H1 (cell line): ENCODE results near the gene SLC27A5. TPM values are rescaled to one million over a fixed set of nuclear protein-coding genes. Genes with fewer than 3 reads are reported as not detected.
A peak's percentile ranks its signal among the peaks of the same experiment; 100 is the strongest.

ENCODE experiments used
- CTCF ChIA-PET: fragments of 300-600 bp; sonication (Branson Sonifier 250); formaldehyde crosslinking; loops from one replicate; lab custom pipeline; 2021; ENCODE audit not compliant: partially characterized antibody; lab: Charles Lee
- POLR2A ChIA-PET: fragments of 300-600 bp; sonication (Branson Sonifier 250); formaldehyde crosslinking; loops from one replicate; lab custom pipeline; 2021; ENCODE audit warnings: inconsistent platforms; ENCODE audit not compliant: partially characterized antibody; lab: Charles Lee
- DNase-seq, 2 experiments: peaks; one replicate each; pipeline versions ENCODE4 v3.0.0 to v3.0.0-alpha.2; 2010 to 2022; ENCODE audit warnings: low spot score in 2 of 2, low read depth in 1 of 2, mixed read lengths in 1 of 2
- FAIRE-seq: peaks from 2 replicates; lab custom pipeline; 2011; peaks lifted over from hg19 to GRCh38; lab: Jason Lieb, UNC
- H2AFZ ChIP-seq: 2 replicates; pipeline ENCODE4 v1.8.1; 2012; ENCODE audit warnings: low read length, inconsistent platforms
- H2AK5ac ChIP-seq: 2 replicates; pipeline ENCODE4 v1.6.1; 2013; ENCODE audit warnings: low read depth, low read length
- H2BK120ac ChIP-seq: replicated peaks from 2 replicates; pipeline ENCODE3; 2013; ENCODE audit warnings: low read depth, low read length, inconsistent platforms
- H2BK12ac ChIP-seq: 2 replicates; pipeline ENCODE4 v1.6.1; 2013; ENCODE audit warnings: low read depth, low read length
- H2BK15ac ChIP-seq: 2 replicates; pipeline ENCODE4 v1.6.1; 2013; ENCODE audit warnings: low read length
- H2BK20ac ChIP-seq: 2 replicates; pipeline ENCODE4 v1.6.1; 2013; ENCODE audit warnings: low read length
- H2BK5ac ChIP-seq: 2 replicates; pipeline ENCODE4 v1.6.1; 2013; ENCODE audit warnings: low read depth, low read length
- H3K14ac ChIP-seq: 2 replicates; pipeline ENCODE4 v1.6.1; 2013; ENCODE audit warnings: inconsistent platforms; ENCODE audit not compliant: insufficient read length
- H3K18ac ChIP-seq: 2 replicates; pipeline ENCODE4 v1.6.1; 2013; ENCODE audit warnings: low read length; ENCODE audit errors: extremely low read depth
- H3K23ac ChIP-seq: 2 replicates; pipeline ENCODE4 v1.6.1; 2013; ENCODE audit warnings: inconsistent platforms; ENCODE audit not compliant: insufficient read length
- H3K23me2 ChIP-seq: 2 replicates; pipeline ENCODE4 v1.6.1; 2013; ENCODE audit warnings: low read depth, low read length
- H3K27ac ChIP-seq: 2 replicates; pipeline ENCODE4 v1.6.1; 2011; ENCODE audit warnings: low read depth, low read length, inconsistent platforms
- H3K27me3 ChIP-seq, 4 experiments: replicated peaks in 1 of 4; 1 replicate in 1 of 4; 2 replicates in 3 of 4; pipeline versions ENCODE4 v1.6.1 to v1.8.1; 2011 to 2013; ENCODE audit warnings: low read length in 3 of 4, mild to moderate bottlenecking in 3 of 4, inconsistent platforms in 2 of 4, mixed read lengths in 2 of 4, moderate library complexity in 1 of 4; ENCODE audit not compliant: control insufficient read depth in 3 of 4, insufficient read depth in 3 of 4; ENCODE audit errors: extremely low read depth in 1 of 4
- H3K36me3 ChIP-seq, 4 experiments: 2 replicates each; pipeline versions ENCODE4 v1.6.1 to v1.8.1; 2011 to 2013; ENCODE audit warnings: mild to moderate bottlenecking in 4 of 4, low read length in 3 of 4, moderate library complexity in 2 of 4, control low read depth in 1 of 4, inconsistent platforms in 1 of 4; ENCODE audit not compliant: insufficient read depth in 4 of 4, control insufficient read depth in 2 of 4
- H3K4ac ChIP-seq: replicated peaks from 2 replicates; pipeline ENCODE3; 2013; ENCODE audit warnings: low read length, low read depth, mixed read lengths, inconsistent platforms; ENCODE audit not compliant: insufficient read length
- H3K4me1 ChIP-seq, 4 experiments: replicated peaks in 1 of 4; 1 replicate in 1 of 4; 2 replicates in 3 of 4; pipeline versions ENCODE4 v1.6.1 to v1.8.1; 2011 to 2013; ENCODE audit warnings: low read length in 3 of 4, inconsistent platforms in 2 of 4, mixed read lengths in 1 of 4; ENCODE audit not compliant: insufficient read depth in 4 of 4, control insufficient read depth in 3 of 4
- H3K4me2 ChIP-seq, 2 experiments: 2 replicates each; pipeline versions ENCODE4 v1.6.1 to v1.8.1; 2011 to 2013; ENCODE audit warnings: low read depth in 2 of 2, low read length in 2 of 2, control low read depth in 1 of 2, inconsistent platforms in 1 of 2, mild to moderate bottlenecking in 1 of 2; ENCODE audit not compliant: insufficient read depth in 1 of 2
- H3K4me3 ChIP-seq, 4 experiments: fragments of 200-600, 300-600 bp in 1 of 4; sonication (generic), shearing (Covaris generic), sonication (Bioruptor Twin) in 1 of 4; 2 replicates each; pipeline versions ENCODE4 v1.5.1 to v1.8.1; 2011 to 2016; ENCODE audit warnings: low read length in 4 of 4, low read depth in 3 of 4, control low read depth in 2 of 4, inconsistent platforms in 2 of 4, mild to moderate bottlenecking in 2 of 4, mixed read lengths in 1 of 4, moderate library complexity in 1 of 4; ENCODE audit not compliant: insufficient read depth in 2 of 4; ENCODE audit errors: extremely low read depth in 1 of 4
- H3K56ac ChIP-seq: replicated peaks from 2 replicates; pipeline ENCODE3; 2013; ENCODE audit warnings: low read depth, mild to moderate bottlenecking, mixed read lengths, low read length, inconsistent platforms; ENCODE audit not compliant: insufficient read length
- H3K79me1 ChIP-seq: 2 replicates; pipeline ENCODE4 v1.6.1; 2013; ENCODE audit warnings: low read depth, low read length, control low read depth
- H3K79me2 ChIP-seq, 2 experiments: 2 replicates each; pipeline versions ENCODE4 v1.6.1 to v1.8.1; 2012 to 2013; ENCODE audit warnings: low read length in 2 of 2, mild to moderate bottlenecking in 2 of 2, inconsistent platforms in 1 of 2; ENCODE audit not compliant: insufficient read depth in 2 of 2, control insufficient read depth in 1 of 2
- H3K9ac ChIP-seq, 4 experiments: replicated peaks in 1 of 4; 1 replicate in 1 of 4; 2 replicates in 3 of 4; pipeline versions ENCODE4 v1.6.1 to v1.8.1; 2011 to 2013; ENCODE audit warnings: low read depth in 3 of 4, low read length in 3 of 4, control low read depth in 2 of 4, mild to moderate bottlenecking in 2 of 4, moderate library complexity in 2 of 4, inconsistent platforms in 1 of 4; ENCODE audit errors: extremely low read depth in 1 of 4
- H3K9me3 ChIP-seq, 2 experiments: 2 replicates each; pipeline versions ENCODE4 v1.6.1 to v1.8.1; 2012 to 2013; ENCODE audit warnings: mild to moderate bottlenecking in 2 of 2, moderate library complexity in 2 of 2, control low read depth in 1 of 2, inconsistent platforms in 1 of 2, low read depth in 1 of 2, low read length in 1 of 2, mixed read lengths in 1 of 2; ENCODE audit not compliant: insufficient read depth in 2 of 2
- H4K20me1 ChIP-seq, 2 experiments: replicated peaks in 1 of 2; 2 replicates each; pipeline versions ENCODE3 to v1.8.1; 2011 to 2013; ENCODE audit warnings: inconsistent platforms in 2 of 2, low read length in 2 of 2, mild to moderate bottlenecking in 1 of 2; ENCODE audit not compliant: insufficient read depth in 2 of 2, control insufficient read depth in 1 of 2
- H4K5ac ChIP-seq: 2 replicates; pipeline ENCODE4 v1.6.1; 2013; ENCODE audit warnings: low read length, low read depth, mixed read lengths, inconsistent platforms; ENCODE audit not compliant: insufficient read length
- H4K8ac ChIP-seq: 2 replicates; pipeline ENCODE4 v1.8.0; 2013; ENCODE audit warnings: mild to moderate bottlenecking, moderate library complexity, low read length, inconsistent platforms; ENCODE audit not compliant: insufficient read depth; ENCODE audit errors: extremely low read depth
- H4K91ac ChIP-seq: replicated peaks from 2 replicates; pipeline ENCODE3; 2013; ENCODE audit warnings: low read length, mixed read lengths, inconsistent platforms; ENCODE audit not compliant: insufficient read length
- POLR2A ChIP-seq, 2 experiments: IDR thresholded peaks; 1 replicate in 1 of 2; 2 replicates in 1 of 2; pipeline ENCODE4 v1.6.1; 2011; ENCODE audit warnings: low read depth in 2 of 2, low read length in 2 of 2, mild to moderate bottlenecking in 2 of 2; ENCODE audit errors: control extremely low read depth in 1 of 2
- SAP30 ChIP-seq: fragments of 300-600 bp; sonication (generic); IDR thresholded peaks from 2 replicates; pipeline ENCODE4 v1.7.1; 2012; ENCODE audit warnings: low read length, moderate library complexity, mild to moderate bottlenecking, inconsistent platforms; ENCODE audit not compliant: insufficient read depth, insufficient replicate concordance
- WGBS, 2 experiments: shearing (Covaris generic) in 1 of 2; methylation state at CpG; one replicate each; pipeline versions ENCODE4 v1.1.6 to v1.1.7; 2013 to 2015; ENCODE audit warnings: low lambda C conversion rate in 2 of 2, mixed read lengths in 2 of 2, inconsistent platforms in 1 of 2, low coverage in 1 of 2, missing lambda C conversion rate in 1 of 2; ENCODE audit not compliant: insufficient replicate concordance in 2 of 2, insufficient coverage in 1 of 2, insufficient read length in 1 of 2; ENCODE audit errors: extremely low coverage in 1 of 2, missing lambda C conversion rate in 1 of 2; 5-methylcytosine and 5-hydroxymethylcytosine counted together
- polyA plus RNA-seq, 7 experiments: library from polyadenylated mRNA; depleted of rRNA in 3 of 7; stranded (reverse) in 5 of 7; unstranded in 2 of 7; fragments of >200 nt in 5 of 7; fragments of 200-250 nt in 2 of 7; gene quantifications; 1 replicate in 5 of 7; 2 replicates in 1 of 7; 4 replicates in 1 of 7; pipeline versions ENCODE4 v1.2.1 to v1.2.3, GENCODE V29; 2011 to 2013; ENCODE audit warnings: missing spikeins in 2 of 7, mixed read lengths in 2 of 7
- total RNA-seq: library from RNA; stranded (reverse); fragmentation: NEBNext Ultra II Directional; extraction: Animal tissue kit (Norgen Biotek cat#: 25700); gene quantifications from 2 replicates; pipeline ENCODE4 v1.2.1, GENCODE V29; 2021

SLC27A5 gene
- total and polyA plus RNA-seq, 2 of the 8 experiments (the other 6 are each of a cell fraction or from before 2014, with no cell fraction given): 25.1 to 80.5 TPM

DNA sequence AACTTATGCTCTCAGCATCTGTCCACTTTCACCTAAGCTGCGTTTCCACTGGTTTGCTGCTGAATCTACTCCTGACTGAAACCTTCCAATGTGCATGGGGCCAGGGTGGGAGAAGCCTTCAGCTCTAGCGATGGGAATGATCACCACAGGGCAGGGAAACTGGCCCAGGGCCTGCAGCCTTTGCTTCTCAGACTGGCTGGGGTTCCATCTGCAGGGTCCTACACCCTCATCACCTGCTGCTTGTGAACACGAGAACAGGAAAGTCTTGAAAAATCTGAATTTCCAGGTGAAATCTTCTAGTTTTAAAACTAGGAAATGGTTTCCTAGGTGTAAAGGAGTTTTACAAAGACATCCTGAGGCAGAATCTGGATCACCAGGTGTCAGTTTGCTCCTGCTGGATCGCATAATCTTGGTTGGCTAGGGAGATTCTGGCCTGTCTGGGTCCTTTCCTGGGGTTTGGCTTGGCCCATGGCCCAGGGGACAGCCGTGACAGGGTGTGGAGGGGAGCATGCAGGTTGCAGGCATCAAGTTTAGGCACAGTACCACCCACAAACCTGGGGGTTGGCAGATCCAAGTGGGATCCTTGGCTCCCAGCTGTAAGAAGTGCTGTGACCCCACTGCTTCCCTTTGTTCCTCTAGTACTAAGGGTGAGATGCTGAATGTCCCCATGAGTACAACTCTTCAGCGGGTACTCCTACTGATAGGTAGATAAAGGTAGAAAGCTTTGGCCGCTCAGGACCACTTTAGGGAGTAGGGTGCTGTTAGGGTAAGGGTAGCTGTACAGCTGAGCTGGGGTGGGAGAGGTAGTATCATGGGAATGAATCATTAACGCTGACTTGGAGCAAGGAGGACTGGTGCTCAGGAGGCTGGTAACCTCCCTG lies 48.5 kb upstream of the SLC27A5 start:
- no peaks in the 10 kb centered on the region for H3K9me3 ChIP-seq
- WGBS, 2 experiments: 90% methylated on average over 8 of the region's 8 CpGs; no CpG with 5 or more reads in 1 of the 2 experiments
- H4K8ac ChIP-seq: peak overlapping the region; percentile 81
- peak overlapping the region; percentile 14; the same call in 1 of the 2 replicates for H2BK15ac ChIP-seq
- peaks cover 7 to 19% of the 10 kb centered on the region in 2 experiments for H3K79me2 ChIP-seq
- no peaks in the 10 kb centered on the region; the same call in 1 of the 2 replicates for H3K79me1 ChIP-seq
- no peak for FAIRE-seq
- no peak for DNase-seq
- ChIA-PET CTCF (interaction anchor here (1.0 to 7.3 kb wide), 5 partner anchors 15 to 41 kb away, joined by 3 to 35 read pairs (median 7); partner anchors contain the start of gene ZBTB45), POLR2A (interaction anchor here (1.0 to 17.2 kb wide), 12 partner anchors 10 to 168 kb away, joined by 3 to 434 read pairs (median 7); partner anchors contain the start of genes CHMP2A, MZF1, RNF225 and SLC27A5)
- peak overlapping the region; percentile 81 for H3K56ac ChIP-seq
- H3K4me3 ChIP-seq: peak overlapping the region; percentile 76 to 97 (median 86)
- peaks cover 0 to 16% (median 6%) of the 10 kb centered on the region in 4 experiments; a peak in 4 of 7 replicates for H3K27me3 ChIP-seq
- H2BK20ac ChIP-seq: no peak overlapping the region
- H3K9ac ChIP-seq: peak overlapping the region; percentile 38 to 99 (median 90)
- H4K91ac ChIP-seq: peak overlapping the region; percentile 27
- peaks cover 26% of the 10 kb centered on the region for H3K23me2 ChIP-seq
- H2BK120ac ChIP-seq: no peak overlapping the region
- H4K5ac ChIP-seq: peak overlapping the region; percentile 89
- H3K4me2 ChIP-seq: peak overlapping the region; percentile 78 to 96
- H3K4me1 ChIP-seq: peaks cover 0 to 38% (median 16%) of the 10 kb centered on the region in 4 experiments; a peak in 6 of 7 replicates
- H2BK12ac ChIP-seq: 0 out of 2 replicates have a peak overlapping the region, but pooled peaks have one; percentile 13
- H3K14ac ChIP-seq: no peak overlapping the region
- H3K36me3 ChIP-seq: peaks cover 6 to 15% (median 10%) of the 10 kb centered on the region in 4 experiments
- H3K4ac ChIP-seq: peak overlapping the region; percentile 37
- H2AK5ac ChIP-seq: peak overlapping the region; percentile 75
- peak overlapping the region; percentile 94 for H3K27ac ChIP-seq
- H2AFZ ChIP-seq: no peak overlapping the region
- H2BK5ac ChIP-seq: peak overlapping the region; percentile 21; the same call in 1 of the 2 replicates
- TF ChIP-seq POLR2A (IDR thresholded peaks at IDR 0.05; ENCODE audit: control extremely low read depth in 1 of 2, low read depth in 2 of 2, low read length in 2 of 2) (peak in 1 of 2 experiments; percentile 25; a peak in 1 of 3 replicates), SAP30 (no peak)
- H3K18ac ChIP-seq: no peak overlapping the region; the same call in 1 of the 2 replicates
- H4K20me1 ChIP-seq: peaks cover 0 to 7% of the 10 kb centered on the region in 2 experiments
- no peak overlapping the region for H3K23ac ChIP-seq
